IMR-90 (cell line): ENCODE results near the gene DDX54. TPM values are rescaled to one million over a fixed set of nuclear protein-coding genes. Genes with fewer than 3 reads are reported as not detected.

ENCODE experiments used
- ATAC-seq: fragments of 200-7000 bp; cut with Tn5 transposase; 2 replicates; pipeline ENCODE4 v1.9.1; 2020; ENCODE audit warnings: low read depth, mild to moderate bottlenecking, moderate library complexity
- BruUV-seq: library from RNA; stranded (reverse); fragments of 400-500 nt; replicated peaks from 2 replicates; lab custom pipeline; 2021; lab: Mats Ljungman, UMichigan
- CTCF ChIA-PET: fragments of 300-600 bp; formaldehyde crosslinking; extraction: SDS; loops from one replicate; lab custom pipeline; 2021; ENCODE audit warnings: antibody characterized with exemption; lab: Yijun Ruan, JAX
- POLR2A ChIA-PET: fragments of 300-600 bp; sonication (Branson Sonifier 250); formaldehyde crosslinking; loops from one replicate; lab custom pipeline; 2022; ENCODE audit warnings: antibody characterized with exemption; ENCODE audit not compliant: unreplicated experiment; lab: Charles Lee
- DNase-seq: peaks from one replicate; pipeline ENCODE4 v3.0.0; 2013
- H2AFZ ChIP-seq: replicated peaks from 2 replicates; pipeline ENCODE3; 2013; ENCODE audit warnings: low read length, mild to moderate bottlenecking; ENCODE audit not compliant: poor library complexity
- H2AK5ac ChIP-seq: 2 replicates; pipeline ENCODE4 v1.6.1; 2013; ENCODE audit warnings: low read depth, low read length, inconsistent platforms
- H2AK9ac ChIP-seq: replicated peaks from 2 replicates; pipeline ENCODE3; 2013; ENCODE audit warnings: mild to moderate bottlenecking, low read depth, low read length, moderate library complexity; ENCODE audit not compliant: poor library complexity
- H2BK120ac ChIP-seq: 2 replicates; pipeline ENCODE4 v1.6.1; 2013; ENCODE audit warnings: low read depth, low read length, inconsistent platforms
- H2BK15ac ChIP-seq: 3 replicates; pipeline ENCODE4 v1.6.1; 2013; ENCODE audit warnings: low read depth, low read length, inconsistent platforms
- H2BK20ac ChIP-seq: 2 replicates; pipeline ENCODE4 v1.6.1; 2013; ENCODE audit warnings: low read depth, mild to moderate bottlenecking, inconsistent platforms, low read length, moderate library complexity
- H2BK5ac ChIP-seq: 2 replicates; pipeline ENCODE4 v1.6.1; 2013; ENCODE audit warnings: mild to moderate bottlenecking, low read depth, low read length, inconsistent platforms; ENCODE audit not compliant: poor library complexity, severe bottlenecking
- H3K14ac ChIP-seq: replicated peaks from 2 replicates; pipeline ENCODE4 v1.6.1; 2013; ENCODE audit warnings: low read depth, low read length, inconsistent platforms
- H3K18ac ChIP-seq: 2 replicates; pipeline ENCODE4 v1.6.1; 2013; ENCODE audit warnings: low read depth, low read length, control low read depth
- H3K23ac ChIP-seq: 2 replicates; pipeline ENCODE4 v1.6.1; 2013; ENCODE audit warnings: low read depth, low read length, inconsistent platforms
- H3K27ac ChIP-seq: 2 replicates; pipeline ENCODE4 v1.5.1; 2013; ENCODE audit warnings: mild to moderate bottlenecking, control low read depth, low read length; ENCODE audit not compliant: insufficient read depth
- H3K27me3 ChIP-seq: 2 replicates; pipeline ENCODE4 v1.6.1; 2013; ENCODE audit warnings: low read length; ENCODE audit not compliant: control insufficient read depth, insufficient read depth
- H3K36me3 ChIP-seq: 2 replicates; pipeline ENCODE4 v1.6.1; 2013; ENCODE audit warnings: low read length, mixed read lengths; ENCODE audit not compliant: control insufficient read depth, insufficient read depth
- H3K4ac ChIP-seq: 2 replicates; pipeline ENCODE4 v1.6.1; 2013; ENCODE audit warnings: low read depth, low read length, inconsistent platforms
- H3K4me1 ChIP-seq: 2 replicates; pipeline ENCODE4 v1.6.1; 2013; ENCODE audit warnings: low read length, mixed read lengths; ENCODE audit not compliant: control insufficient read depth, insufficient read depth
- H3K4me2 ChIP-seq: 2 replicates; pipeline ENCODE4 v1.6.1; 2013; ENCODE audit warnings: low read depth, mild to moderate bottlenecking, control low read depth, low read length, moderate library complexity
- H3K4me3 ChIP-seq: 2 replicates; pipeline ENCODE4 v1.5.1; 2013; ENCODE audit warnings: low read depth, mild to moderate bottlenecking, control low read depth, low read length, moderate library complexity; ENCODE audit not compliant: insufficient read depth
- H3K56ac ChIP-seq: 2 replicates; pipeline ENCODE4 v1.6.1; 2013; ENCODE audit warnings: low read length, inconsistent platforms; ENCODE audit not compliant: insufficient read depth; ENCODE audit errors: extremely low read depth
- H3K79me1 ChIP-seq, 2 experiments: 2 replicates each; pipeline ENCODE4 v1.6.1; 2013; ENCODE audit warnings: low read length in 2 of 2, inconsistent platforms in 1 of 2, low read depth in 1 of 2
- H3K9ac ChIP-seq: 2 replicates; pipeline ENCODE4 v1.6.1; 2013; ENCODE audit warnings: low read depth, low read length, control low read depth
- H3K9me1 ChIP-seq: 2 replicates; pipeline ENCODE4 v1.6.1; 2013; ENCODE audit warnings: low read length, inconsistent platforms; ENCODE audit not compliant: insufficient read depth
- H3K9me3 ChIP-seq: 2 replicates; pipeline ENCODE4 v1.6.1; 2013; ENCODE audit warnings: low read length; ENCODE audit not compliant: control insufficient read depth, insufficient read depth
- H4K20me1 ChIP-seq: 2 replicates; pipeline ENCODE4 v1.6.1; 2013; ENCODE audit warnings: low read length, inconsistent platforms; ENCODE audit not compliant: insufficient read depth
- H4K5ac ChIP-seq: 2 replicates; pipeline ENCODE4 v1.6.1; 2013; ENCODE audit warnings: mild to moderate bottlenecking, low read depth, low read length, control low read depth
- H4K8ac ChIP-seq, 2 experiments: 2 replicates each; pipeline ENCODE4 v1.6.1; 2013; ENCODE audit warnings: low read depth in 2 of 2, low read length in 2 of 2, control low read depth in 1 of 2, inconsistent platforms in 1 of 2
- H4K91ac ChIP-seq: 2 replicates; pipeline ENCODE4 v1.6.1; 2013; ENCODE audit warnings: low read depth, low read length, inconsistent platforms; ENCODE audit not compliant: insufficient read depth
- BHLHE40 ChIP-seq: fragments of 150-350 bp; IDR thresholded peaks from 2 replicates; pipeline ENCODE4 v1.6.1; 2016; ENCODE audit warnings: mild to moderate bottlenecking, low read depth, low read length
- FOS ChIP-seq: fragments of 150-350 bp; IDR thresholded peaks from 2 replicates; pipeline ENCODE4 v1.6.1; 2016; ENCODE audit warnings: low read depth, low read length
- MAZ ChIP-seq: IDR thresholded peaks from 2 replicates; pipeline ENCODE4 v1.6.1; 2012; ENCODE audit warnings: low read depth, mild to moderate bottlenecking, low read length, improper control_type of control experiment, moderate library complexity, borderline replicate concordance
- MXI1 ChIP-seq: IDR thresholded peaks from 2 replicates; pipeline ENCODE4 v1.6.1; 2012; ENCODE audit warnings: low read depth, mild to moderate bottlenecking, low read length, moderate library complexity, borderline replicate concordance
- NFE2L2 ChIP-seq: fragments of 150-350 bp; IDR thresholded peaks from 2 replicates; pipeline ENCODE4 v1.6.1; 2016; ENCODE audit warnings: low read depth, mild to moderate bottlenecking, low read length
- POLR2A ChIP-seq: IDR thresholded peaks from 2 replicates; pipeline ENCODE4 v1.6.1; 2012; ENCODE audit warnings: mild to moderate bottlenecking, low read depth, low read length
- RAD21 ChIP-seq: IDR thresholded peaks from 2 replicates; pipeline ENCODE4 v1.6.1; 2012; ENCODE audit warnings: low read length, improper control_type of control experiment
- RCOR1 ChIP-seq: IDR thresholded peaks from 2 replicates; pipeline ENCODE4 v1.6.1; 2012; ENCODE audit warnings: mild to moderate bottlenecking, low read length, improper control_type of control experiment; ENCODE audit not compliant: insufficient replicate concordance
- RFX5 ChIP-seq: IDR thresholded peaks from 2 replicates; pipeline ENCODE4 v1.8.0; 2012; ENCODE audit warnings: low read depth, mild to moderate bottlenecking, low read length, moderate library complexity
- SMC3 ChIP-seq: fragments of 150-350 bp; IDR thresholded peaks from 2 replicates; pipeline ENCODE4 v1.6.1; 2016; ENCODE audit warnings: low read depth, mild to moderate bottlenecking, antibody characterized with exemption, low read length, moderate library complexity
- WGBS, 2 experiments: methylation state at CpG; one replicate each; pipeline versions ENCODE4 v1.1.5 to v1.1.7; 2013; ENCODE audit warnings: missing lambda C conversion rate in 2 of 2; ENCODE audit not compliant: insufficient read length in 1 of 2; ENCODE audit errors: extremely low coverage in 2 of 2; 5-methylcytosine and 5-hydroxymethylcytosine counted together
- dilution Hi-C: fragments of 300-500 bp; cut with HindIII; formaldehyde crosslinking; loops from one replicate; pipeline ENCODE4 v1.14.3; 2018; ENCODE audit warnings: low sequenced_read_pairs; ENCODE audit not compliant: unreplicated experiment
- in situ Hi-C: fragments of 300-500 bp; cut with MboI; formaldehyde crosslinking; loops from 3 replicates; pipeline ENCODE4 v1.14.3; 2019; ENCODE audit warnings: low sequenced_read_pairs, inconsistent platforms, mixed read lengths
- intact Hi-C: fragments of 100-400 bp; cut with micrococcal nuclease; formaldehyde crosslinking; loops from 2 replicates; pipeline ENCODE4 v1.10.0; 2022
- polyA plus RNA-seq, 3 experiments: library from polyadenylated mRNA; depleted of rRNA; stranded (reverse); fragments of >200 nt; gene quantifications; 2 replicates each; pipeline ENCODE4 v1.2.3, GENCODE V29; 2012; ENCODE audit warnings: low replicate concordance in 1 of 3
- total RNA-seq: library from RNA; depleted of rRNA; stranded (reverse); fragments of >200 nt; gene quantifications from 2 replicates; pipeline ENCODE4 v1.2.3, GENCODE V29; 2012
- TF ChIP-seq, protein P1 (sequence below): conservative IDR thresholded peaks from 2 replicates; pipeline ENCODE4 v1.5.1; 2012; ENCODE audit warnings: mild to moderate bottlenecking, low read depth, low read length, improper control_type of control experiment

DDX54 gene
- total and polyA plus RNA-seq, 2 of the 4 experiments (the other 2 are of a cell fraction) = 23.8 to 47.5 TPM

GRCh38 chr12:113183030-113183589 is 2.2 kb downstream of the DDX54 start:
- no peaks in the 10 kb centered on the region; the same call in 1 of the 2 replicates for H4K20me1 ChIP-seq
- no peak overlapping the region for H3K27ac ChIP-seq
- ChIA-PET CTCF (no interaction called here), POLR2A (no interaction called here)
- no peak overlapping the region for H4K5ac ChIP-seq
- H3K56ac ChIP-seq = no peak overlapping the region
- H3K9me3 ChIP-seq = no peaks in the 10 kb centered on the region
- no peaks in the 10 kb centered on the region for H3K9me1 ChIP-seq
- ATAC-seq (no peak), DNase-seq (no peak)
- no peaks in the 10 kb centered on the region for H3K27me3 ChIP-seq
- H2BK15ac ChIP-seq = no peak overlapping the region
- no peak overlapping the region for H3K4me2 ChIP-seq
- 100% methylated on average over 4 of the region's 11 CpGs; no CpG with 5 or more reads in 1 of the 2 experiments for WGBS, 2 experiments
- H2AFZ ChIP-seq = no peak overlapping the region
- H3K23ac ChIP-seq = no peak overlapping the region
- no peak overlapping the region for H3K9ac ChIP-seq
- no peak overlapping the region for H2BK5ac ChIP-seq
- H3K4ac ChIP-seq = no peak overlapping the region
- no peak overlapping the region for H2BK120ac ChIP-seq
- H3K4me3 ChIP-seq = no peak overlapping the region
- peaks cover 34 to 61% of the 10 kb centered on the region in 2 experiments for H3K79me1 ChIP-seq
- no peak overlapping the region for H2AK5ac ChIP-seq
- no peak overlapping the region for H4K8ac ChIP-seq
- H3K4me1 ChIP-seq = peaks cover 5% of the 10 kb centered on the region; the same call in 1 of the 2 replicates
- H3K18ac ChIP-seq = no peak overlapping the region
- H3K36me3 ChIP-seq = peaks cover 23% of the 10 kb centered on the region
- in situ Hi-C loops (loop anchor here (25.0 kb wide), 1 partner anchor 1229 kb away; the partner anchor contains the start of gene TBX5), intact Hi-C loops (no loop called here), dilution Hi-C loops (no loop called here)
- no peak overlapping the region for H4K91ac ChIP-seq
- TF ChIP-seq RAD21 (no peak), FOS (no peak), MAZ (no peak), RFX5 (no peak), NFE2L2 (no peak), POLR2A (no peak), BHLHE40 (no peak), SMC3 (no peak), MXI1 (no peak), RCOR1 (no peak)
- TF ChIP-seq, protein P1, sequence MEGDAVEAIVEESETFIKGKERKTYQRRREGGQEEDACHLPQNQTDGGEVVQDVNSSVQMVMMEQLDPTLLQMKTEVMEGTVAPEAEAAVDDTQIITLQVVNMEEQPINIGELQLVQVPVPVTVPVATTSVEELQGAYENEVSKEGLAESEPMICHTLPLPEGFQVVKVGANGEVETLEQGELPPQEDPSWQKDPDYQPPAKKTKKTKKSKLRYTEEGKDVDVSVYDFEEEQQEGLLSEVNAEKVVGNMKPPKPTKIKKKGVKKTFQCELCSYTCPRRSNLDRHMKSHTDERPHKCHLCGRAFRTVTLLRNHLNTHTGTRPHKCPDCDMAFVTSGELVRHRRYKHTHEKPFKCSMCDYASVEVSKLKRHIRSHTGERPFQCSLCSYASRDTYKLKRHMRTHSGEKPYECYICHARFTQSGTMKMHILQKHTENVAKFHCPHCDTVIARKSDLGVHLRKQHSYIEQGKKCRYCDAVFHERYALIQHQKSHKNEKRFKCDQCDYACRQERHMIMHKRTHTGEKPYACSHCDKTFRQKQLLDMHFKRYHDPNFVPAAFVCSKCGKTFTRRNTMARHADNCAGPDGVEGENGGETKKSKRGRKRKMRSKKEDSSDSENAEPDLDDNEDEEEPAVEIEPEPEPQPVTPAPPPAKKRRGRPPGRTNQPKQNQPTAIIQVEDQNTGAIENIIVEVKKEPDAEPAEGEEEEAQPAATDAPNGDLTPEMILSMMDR = no peak
- no peak overlapping the region for H2AK9ac ChIP-seq
- H2BK20ac ChIP-seq = no peak overlapping the region
- BruUV-seq = no TSS peak
- H3K14ac ChIP-seq = no peak overlapping the region
